Activated naive CD4-positive, alpha-beta T cell treated with anti-CD3 and anti-CD28 coated beads, Interleukin-2, amount 50 U/mL, for 16 hours (primary cell): Measurements from ENCODE around the gene NEUROD4.

ENCODE experiments used
- DNase-seq: peaks from one replicate; pipeline ENCODE4 v3.0.0-alpha.2; 2020

The NEUROD4 gene

DNA sequence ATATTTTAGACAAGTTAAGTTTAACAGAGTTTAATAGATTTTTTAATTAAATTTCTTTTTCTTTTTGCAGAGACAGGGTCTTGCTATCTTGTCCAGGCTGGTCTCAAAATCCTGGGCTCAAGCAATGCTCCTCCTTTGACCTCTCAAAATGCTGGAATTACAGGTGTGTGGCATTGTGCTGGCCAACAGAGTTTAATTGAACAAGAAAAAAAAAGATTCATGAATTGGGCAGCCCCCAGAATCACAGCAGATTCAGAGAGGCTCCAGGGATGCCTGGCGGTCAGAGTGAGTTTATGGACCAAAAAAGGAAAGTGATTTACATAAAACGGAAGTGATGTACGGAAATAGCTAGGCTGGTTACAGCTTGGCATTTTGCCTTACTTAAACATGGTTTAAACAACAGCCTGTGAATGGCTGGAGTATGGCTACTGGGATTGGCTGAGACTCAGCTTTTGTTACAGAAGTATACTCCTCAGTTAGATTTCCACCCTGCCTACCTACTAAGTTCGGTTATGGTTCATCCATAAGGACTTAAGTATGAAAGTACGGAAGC, 20.7 kb upstream of the NEUROD4 start:
- DNase-seq, result no peak

DNA sequence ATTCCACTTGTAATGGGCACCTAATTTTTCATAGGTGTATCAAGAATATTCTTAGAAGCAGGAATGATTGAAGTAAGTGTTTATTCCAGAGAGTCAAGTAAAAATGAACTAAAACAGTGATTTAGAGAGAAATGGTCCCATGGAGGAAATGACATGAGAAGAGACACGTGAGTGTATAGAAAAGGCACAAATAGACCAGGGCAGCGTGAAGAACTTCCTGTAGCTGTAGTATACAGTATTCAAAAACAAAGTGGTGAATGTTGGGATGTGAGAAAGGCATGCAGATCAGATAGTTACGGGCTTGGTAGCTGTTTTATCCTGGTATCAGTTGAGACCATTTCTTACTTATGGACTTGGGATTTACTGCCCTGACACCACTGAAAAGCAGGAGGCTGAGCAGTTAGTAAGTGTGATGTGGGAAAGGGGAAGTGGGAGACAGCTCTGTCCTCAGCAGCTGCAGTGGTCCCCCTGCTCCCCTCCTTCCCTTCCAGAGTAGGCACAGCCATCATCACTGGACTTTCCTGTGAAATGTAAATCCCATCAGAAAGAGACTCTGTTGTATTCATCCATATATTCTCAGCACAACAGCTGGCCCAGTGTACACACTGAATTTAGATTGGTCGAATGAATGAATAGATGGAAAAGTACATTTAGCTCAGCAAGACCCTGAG, 18.4 kb upstream of the NEUROD4 start:
- DNase-seq, result no peak

DNA sequence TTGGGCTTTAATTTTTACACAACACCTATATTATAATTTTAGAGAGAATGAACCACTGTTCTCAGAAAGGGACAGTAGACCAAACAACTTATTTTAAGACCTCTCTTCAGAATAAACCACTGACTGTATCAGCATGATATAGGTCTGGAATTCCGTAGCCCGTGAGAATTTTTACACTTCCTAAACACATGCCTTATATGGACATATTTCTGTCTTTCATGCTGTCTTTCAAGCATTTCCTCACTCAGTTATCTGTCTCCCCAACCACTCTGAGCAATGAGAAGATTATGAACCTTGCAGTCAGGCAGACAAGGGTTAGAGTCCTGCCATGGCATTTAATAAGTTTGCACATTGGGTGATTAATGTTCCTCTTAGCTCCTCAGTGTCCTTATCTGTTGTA, 17.4 kb upstream of the NEUROD4 start:
- no peak for DNase-seq

DNA sequence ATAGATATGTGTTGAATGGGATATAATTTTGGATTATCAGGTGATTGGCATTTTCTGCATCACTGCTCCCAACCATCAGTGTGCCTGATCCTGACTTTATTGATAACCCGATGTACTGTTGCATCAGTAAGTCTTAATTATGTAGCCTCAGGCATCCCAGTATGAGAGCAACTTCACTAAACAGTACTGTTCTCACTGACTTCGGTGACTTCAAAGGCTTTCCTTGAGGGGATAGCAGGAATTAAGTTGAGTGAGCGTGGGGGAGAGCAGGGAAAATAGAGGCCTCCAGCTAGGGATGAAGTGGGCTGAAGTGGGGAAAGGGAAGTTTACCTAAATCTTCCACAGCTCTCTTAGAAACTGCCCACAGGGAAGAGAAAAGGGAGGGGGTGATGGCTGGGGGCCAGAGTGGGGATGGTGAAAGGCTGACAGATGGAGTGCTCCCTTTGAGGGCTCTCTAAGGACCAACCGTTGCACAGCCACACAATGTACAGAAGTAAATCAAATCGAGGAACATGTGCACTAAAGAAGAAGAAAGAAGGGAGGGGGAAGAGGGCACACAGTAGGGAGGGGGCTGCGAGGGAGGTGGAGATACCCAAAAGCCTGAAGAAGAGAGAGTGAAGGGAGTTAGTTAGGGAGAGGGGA, 10.7 kb upstream of the NEUROD4 start:
- DNase-seq, result no peak

DNA sequence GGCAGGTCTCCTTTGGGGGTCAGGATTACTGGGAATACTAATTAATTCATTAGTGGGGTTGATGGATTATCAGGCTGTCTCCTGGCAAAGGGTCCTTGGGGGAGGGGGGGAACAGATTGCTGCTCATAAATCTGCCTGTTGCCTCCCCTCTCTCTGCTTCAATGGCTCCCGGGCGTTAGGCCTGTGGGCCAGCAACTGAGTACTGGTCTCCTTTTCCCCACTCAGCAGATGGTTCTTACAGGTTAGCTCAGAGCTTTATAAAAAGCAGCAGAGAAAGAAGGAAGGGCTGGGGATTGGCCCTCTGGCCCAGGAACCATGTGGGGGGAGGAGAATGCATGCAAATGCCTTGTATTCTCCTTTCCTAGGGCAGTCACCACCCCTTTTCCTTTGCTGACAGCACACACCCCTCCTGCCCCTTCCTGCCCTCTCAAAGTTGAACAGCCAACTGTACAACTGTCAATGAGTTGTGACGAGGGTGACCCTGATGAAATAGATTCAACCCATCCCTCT, 2.3 kb upstream of the NEUROD4 start:
- no peak for DNase-seq

DNA sequence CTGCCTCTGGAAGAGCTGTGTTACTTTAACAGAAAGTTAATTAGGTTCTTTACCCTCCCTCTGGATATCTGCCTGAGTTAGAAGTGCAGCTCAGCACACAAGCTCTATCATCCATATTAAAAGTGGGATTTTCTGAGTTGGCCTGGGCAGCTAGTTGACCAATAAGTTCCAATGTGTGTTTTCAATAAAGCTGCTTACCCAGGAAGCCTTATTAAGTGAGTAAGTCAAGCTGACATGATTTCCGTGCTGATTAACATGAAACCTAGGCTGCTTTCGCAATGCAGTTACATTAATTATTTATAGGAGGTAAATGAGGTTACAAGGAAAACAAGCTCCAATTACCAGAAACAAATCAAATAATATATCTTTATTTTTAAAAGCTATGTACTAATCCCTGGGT, 4.8 kb downstream of the NEUROD4 start:
- DNase-seq, result no peak

DNA sequence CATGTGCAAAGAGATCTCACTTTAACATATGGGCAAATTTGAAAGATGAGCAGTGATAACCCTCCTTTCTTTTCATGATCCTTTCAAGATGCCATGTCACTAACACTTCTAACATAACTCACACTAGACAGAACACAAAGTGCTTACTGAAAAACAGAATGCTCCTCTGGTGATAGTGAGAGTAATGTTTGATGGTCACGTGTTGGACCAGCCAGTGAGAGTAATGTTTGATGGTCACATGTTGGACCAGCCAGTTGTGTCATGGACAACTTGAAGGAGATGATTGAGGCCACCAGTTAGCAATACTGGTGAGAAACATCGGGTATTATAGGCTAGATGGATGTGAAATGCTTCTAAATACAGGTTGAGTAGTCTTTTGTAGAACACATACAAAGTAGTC, 5.7 kb downstream of the NEUROD4 start:
- no peak for DNase-seq

DNA sequence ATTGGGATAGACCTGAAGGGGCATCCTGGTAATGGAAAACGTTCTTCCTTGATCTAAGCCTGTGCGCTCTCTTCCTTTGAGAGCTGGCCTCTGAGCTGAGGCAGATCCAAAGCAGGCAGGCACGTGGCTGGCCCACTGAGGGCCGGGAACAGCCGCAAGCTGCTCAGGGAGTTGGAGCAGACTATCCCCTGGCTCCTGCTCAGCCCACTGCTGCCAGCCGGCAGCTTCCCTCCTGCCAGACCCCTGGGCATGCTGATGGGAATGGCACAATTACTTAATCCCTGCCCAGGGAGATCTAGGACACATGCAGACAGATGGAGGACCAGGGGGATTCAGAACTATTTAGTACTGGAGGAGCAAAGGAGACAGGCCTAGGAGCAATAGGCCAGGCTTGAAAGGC, 14.4 kb downstream of the NEUROD4 start:
- no peak for DNase-seq

DNA sequence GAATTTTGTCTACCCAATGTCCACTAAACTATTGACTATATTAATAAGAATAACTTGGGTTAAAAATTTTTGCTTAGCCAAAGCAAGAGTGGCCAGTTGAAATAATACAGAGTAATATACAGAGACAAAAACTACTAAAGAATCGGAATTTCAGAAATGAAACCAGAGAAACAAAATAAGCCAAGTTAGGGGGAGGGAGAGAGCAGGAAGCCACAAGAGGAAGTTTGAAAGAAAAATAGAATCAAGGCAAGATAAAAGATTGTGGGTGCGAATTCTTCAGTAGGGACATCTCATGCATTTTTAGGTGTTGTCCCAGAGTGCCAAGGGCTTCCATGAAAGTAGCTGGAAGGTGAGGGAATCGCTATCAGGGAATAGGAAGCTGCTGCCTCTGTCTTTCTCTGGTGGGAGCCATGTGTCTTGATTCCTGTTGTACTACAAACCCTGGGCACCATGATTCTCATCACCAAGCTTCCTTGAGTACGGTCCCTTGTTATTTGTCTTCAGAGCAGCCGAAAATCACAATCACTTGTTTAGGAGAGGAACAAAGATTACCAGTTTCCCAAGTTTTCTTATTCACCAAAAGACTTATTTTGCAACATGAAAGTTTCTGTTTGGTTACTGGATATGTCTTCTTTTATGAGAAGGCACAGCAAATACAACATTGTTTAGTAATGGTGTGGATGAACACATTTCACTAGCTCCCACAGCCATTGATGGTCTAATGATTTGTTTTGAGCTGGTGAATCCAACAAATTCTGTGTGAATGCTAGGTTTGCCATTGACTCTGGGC, 16.7 kb downstream of the NEUROD4 start:
- DNase-seq, result no peak

DNA sequence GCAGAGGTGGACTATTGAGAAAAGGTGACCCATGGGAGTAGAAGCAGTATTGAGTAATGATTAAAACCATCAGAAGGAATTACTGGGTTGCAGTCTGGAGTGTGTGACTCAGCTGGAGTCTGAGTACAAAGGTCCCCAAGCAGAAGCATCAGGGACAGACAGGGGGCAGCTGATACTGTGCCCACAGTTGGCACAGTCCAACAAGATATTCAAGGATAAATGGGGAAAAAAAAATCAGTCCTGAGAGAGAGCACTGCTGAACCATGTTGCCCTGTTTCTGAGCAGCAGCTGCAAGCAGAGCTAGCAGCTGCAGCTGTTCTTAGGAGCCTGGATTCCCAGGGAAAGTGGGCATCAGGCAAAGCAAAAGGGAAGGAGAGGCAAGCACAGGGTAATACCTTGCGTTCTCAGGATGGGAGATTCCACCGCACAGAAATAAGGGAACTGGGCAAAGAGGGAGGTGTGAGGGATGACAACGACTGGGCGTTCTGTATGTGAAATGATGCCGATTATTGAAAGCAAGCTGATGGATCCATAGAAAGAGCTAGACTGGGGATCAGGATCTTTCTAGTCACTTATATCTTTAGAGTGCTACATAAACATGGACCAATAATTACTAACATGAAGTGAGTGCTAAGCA, 17.7 kb downstream of the NEUROD4 start:
- DNase-seq, result no peak

DNA sequence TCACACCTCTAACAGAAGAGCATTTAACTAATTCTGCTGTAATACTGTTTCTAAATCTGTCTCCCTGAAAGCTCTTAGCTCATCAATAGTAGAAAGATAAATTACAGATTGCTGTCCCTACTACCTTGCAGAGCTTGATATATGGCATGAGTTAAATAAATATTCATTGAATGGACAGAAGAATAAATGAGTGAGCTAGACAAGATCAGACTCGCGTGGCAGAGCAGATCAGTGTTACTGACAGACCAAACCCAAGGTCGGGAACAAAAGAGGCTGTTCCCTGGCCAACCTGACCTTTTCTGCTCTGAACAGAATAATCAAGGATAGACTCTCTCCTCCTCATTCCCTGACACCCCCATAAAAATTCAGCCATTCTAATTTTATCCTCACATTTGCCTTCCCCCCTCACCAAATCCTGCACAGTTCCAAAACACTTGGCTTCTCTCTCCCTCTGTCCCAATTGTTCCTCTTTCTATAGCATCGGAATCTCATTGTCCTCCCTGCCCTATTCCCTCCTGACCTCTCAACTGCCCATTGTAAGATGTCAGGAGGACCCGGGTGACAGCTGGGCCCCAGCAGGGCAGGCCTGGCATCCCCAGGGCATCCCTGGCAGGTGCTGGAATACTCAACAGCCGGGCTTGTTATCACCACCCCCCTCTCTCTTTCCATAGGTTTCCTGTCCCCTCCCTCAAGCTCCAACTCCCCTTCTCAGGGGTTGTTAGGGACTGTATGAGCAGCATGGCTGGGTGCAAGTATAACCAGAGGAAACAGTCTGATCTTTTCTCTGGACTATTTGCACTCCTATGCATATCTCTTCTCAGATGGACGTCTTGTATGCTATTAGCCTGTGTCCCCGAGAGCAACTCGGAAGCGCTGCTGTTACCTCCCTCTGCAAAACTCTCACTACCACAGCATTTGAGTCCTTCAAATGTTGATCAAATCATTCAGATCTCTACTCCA, 19.9 kb downstream of the NEUROD4 start:
- no peak for DNase-seq

DNA sequence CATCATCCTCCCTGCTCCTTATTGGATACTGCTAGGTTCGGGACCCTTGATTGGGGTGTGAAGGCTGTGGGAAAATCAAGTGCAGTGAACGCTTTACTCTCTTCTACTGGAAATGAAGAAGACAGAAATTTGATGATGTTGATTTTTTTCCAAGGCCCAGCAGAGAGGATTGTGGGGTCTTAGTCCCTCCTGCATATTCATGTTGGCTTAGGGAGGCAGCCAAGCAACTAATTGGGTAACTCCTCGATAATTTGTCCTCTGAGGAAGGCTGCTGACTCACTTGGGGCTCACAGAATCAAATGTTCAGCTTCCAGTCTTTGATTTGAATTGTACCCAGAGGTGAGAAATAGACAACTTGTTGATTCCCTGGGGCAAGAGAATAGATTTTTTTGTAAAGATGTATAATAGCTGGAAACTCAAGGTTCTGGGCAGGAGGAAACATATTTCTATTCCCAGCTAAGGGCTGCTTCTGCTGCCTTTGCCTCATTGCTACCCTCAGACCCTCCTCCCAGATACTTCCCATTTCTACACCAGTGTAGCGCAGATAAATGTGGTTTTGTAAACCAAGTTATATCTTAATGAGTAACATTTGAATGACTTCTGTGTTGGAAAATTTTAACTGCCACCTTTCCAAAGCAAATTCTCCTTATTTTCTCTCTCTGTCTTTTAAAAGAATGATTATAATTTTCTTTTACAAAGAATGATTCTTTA, 21.7 kb downstream of the NEUROD4 start:
- no peak for DNase-seq

DNA sequence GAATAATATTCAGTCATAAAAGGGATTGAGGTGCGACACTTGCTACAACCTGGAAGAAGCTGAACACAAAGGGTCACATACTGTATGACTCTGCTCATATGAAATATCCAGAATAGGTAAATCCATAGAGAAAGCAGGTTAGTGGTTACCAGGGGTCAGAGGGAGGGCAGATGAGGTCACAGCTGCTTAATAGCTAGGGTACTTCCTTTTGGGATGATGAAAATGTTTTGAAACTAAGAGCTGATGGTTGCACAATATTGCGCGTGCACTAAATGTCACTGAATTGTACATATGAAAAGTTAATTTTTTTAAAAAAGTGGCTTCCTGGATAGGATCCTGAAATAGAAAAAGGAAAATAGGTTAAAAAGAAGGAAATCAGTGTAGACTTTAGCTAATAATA, 23.8 kb downstream of the NEUROD4 start:
- DNase-seq, result no peak

DNA sequence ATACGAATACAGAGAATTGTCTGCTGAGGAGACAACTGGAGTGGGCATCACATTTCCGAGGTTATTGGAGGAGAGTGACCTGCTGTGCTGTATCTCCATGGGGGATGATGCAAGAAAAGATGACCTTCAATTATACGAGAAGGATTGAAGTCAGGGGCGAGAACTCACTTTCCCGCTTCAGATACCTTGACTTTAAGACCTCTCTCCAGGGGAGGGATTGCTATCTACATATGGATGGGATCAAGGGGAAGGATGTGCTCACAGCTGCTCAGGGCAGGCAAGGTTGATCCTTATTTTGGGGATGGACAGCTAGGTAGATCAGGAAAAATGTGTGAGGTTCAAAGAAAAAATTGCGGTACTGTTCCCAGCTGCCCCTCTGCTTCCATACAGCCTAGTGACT, 24.4 kb downstream of the NEUROD4 start:
- DNase-seq, result no peak

DNA sequence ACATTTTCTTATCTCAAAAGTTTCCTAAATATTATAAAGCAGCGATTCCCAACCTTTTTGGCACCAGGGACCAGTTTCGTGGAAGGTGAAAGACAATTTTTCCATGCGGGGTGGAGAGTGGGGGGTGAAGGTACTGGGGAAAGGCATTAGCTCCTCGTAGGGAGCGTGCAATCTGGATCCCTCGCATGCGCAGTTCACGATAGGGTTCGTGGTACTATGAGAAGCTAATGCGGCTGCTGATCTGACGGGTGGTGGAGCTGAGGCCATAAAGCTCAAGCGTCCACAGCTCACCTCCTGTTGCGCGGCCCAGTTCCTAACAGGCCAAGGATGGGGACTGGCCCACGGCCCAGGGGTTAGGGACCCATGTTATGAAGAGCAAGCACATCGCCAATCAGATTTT, 29.9 kb downstream of the NEUROD4 start:
- DNase-seq, result no peak

DNA sequence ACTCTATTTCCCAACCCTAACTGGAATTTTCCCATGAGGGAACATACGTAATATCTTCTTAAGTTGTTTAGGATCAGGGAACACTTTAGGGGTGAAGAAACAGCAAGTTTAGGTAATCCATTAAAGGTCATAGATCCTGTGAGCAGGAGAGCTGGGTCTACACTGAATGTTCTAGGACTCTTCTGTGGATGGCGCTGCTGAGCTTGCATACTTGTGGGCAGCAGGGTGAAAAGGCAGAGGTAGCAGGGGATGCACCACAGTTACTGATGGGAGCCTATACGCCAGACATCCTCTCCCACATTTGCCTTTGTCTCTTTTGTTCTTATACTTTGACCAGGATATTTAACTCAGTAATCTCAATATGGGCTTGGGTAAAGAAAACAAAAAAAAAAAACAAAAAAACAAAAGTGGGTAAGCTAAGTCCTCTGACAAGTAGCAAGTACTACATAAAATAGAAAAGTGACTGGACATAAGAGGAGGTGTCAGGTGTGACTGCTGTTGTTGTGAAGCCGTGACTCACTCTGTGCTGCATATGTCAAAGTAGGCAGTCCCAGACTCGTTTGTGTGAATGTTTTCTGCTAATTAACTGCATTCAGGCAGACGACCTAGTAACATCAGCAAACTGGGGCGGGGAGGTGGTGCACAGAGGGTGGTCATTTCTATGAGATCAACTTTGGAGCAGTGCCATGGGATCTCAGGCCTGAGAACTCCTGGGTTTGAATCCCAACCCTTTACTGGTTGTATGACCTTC, 31.6 kb downstream of the NEUROD4 start:
- no peak for DNase-seq

DNA sequence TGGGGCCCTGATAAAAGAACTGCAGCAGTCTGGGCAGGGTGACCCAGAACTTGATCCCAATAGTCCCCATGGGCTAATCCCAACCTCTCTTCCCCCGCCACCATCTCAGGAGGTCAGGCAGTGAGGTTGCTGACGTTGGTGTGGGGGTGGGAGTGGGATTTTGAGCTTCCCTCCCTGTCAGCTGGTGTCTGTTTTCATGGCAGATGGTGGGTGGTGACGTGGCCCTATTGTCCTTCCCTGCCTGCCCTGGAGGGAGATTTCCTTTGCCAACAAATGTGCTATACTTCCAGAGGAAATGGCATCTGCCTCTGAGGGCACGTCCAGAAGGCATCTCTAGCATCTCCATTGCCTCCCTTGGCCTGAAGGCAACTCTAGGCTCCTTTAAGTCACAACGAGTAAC, 37.7 kb downstream of the NEUROD4 start:
- no peak for DNase-seq

DNA sequence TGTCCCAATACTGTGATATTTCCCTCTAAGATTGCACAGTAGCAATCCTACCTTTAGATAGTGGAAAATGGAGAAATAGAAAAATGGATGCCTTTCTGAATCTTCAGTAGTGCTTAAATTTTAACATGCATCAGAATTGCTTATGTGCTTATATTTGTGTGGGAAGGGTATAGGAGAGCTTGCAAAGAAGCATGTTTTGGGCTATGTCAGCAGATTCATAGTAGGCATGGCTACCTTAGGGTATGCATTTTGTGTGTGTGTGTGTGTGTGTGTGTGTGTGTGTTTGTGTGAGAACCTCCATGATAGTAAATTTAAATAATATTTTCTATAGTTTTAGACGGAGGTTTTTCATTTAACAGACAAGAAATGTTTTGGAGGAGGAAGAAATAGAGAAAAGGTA, 38.3 kb downstream of the NEUROD4 start:
- no peak for DNase-seq

DNA sequence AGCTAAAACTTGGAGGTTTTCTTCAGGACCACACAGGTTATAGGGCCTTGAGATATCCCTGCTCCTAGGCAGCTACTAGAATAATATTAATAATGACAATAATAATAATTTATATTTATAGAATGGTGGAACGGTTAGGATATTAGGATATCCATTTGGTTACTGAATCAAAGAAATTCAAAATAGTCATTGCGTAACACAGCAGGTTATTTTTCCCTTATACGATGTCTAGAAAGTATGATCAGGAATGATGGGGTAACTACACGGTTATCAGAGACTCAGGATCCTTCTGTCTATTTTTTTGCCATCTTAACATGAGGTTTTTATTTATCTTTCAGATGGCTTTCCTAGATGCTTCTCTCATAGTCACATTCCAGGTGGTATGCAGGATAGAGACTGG, 39.0 kb downstream of the NEUROD4 start:
- no peak for DNase-seq

DNA sequence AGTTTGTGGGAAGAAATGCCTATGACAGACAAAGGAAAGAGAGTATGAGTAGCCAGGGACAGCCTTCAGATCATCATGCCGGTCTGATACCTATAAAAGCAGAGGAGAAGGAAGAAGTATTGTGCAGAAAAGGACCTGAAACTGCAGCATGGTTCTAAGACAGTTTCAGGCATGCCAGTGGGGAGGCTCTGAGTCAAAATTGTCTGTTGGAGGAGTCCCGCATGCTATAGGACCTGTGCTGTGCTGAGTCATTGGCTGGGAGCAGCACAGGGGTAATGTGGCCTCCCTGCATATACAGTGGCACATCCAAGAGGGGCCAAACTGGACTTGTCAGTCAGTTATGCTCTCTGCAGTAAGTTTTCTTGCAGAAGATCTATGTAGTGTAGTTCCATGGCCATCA, 40.7 kb downstream of the NEUROD4 start:
- DNase-seq, result peak; percentile 25

DNA sequence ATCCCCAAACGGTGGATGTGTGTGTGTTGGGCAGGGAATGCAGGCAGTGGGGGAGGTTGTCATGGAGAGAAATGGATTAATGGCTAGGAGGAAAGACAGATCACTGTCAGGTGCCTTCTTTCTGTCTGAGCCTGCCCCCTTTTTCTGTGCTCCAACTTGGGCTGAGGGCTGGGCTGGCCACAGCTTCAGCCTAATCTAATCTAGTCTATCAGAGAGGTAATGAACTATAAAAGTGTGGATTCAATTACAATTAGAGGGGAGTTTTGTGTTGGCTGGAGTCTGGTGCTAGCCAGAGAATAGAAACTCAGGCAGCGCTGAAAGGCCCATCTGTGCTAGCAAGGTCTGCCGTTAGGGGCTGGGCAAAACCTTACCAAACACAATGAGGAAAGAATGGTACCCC, 41.2 kb downstream of the NEUROD4 start:
- no peak for DNase-seq
